WTC11 (cell line): Measurements from ENCODE around the gene TEX54.

Source experiments
- GABPB1 ChIP-seq: sonication (generic); formaldehyde crosslinking; IDR thresholded peaks from 2 replicates; pipeline ENCODE4 v1.8.1; 2023; ENCODE audit warnings: mild to moderate bottlenecking, missing genetic modification reagents
- TF ChIP-seq, protein P1 (sequence below): fragments of 200-600 bp; IDR thresholded peaks from 2 replicates; pipeline ENCODE4 v1.8.0; 2022; ENCODE audit warnings: antibody characterized with exemption

DNA sequence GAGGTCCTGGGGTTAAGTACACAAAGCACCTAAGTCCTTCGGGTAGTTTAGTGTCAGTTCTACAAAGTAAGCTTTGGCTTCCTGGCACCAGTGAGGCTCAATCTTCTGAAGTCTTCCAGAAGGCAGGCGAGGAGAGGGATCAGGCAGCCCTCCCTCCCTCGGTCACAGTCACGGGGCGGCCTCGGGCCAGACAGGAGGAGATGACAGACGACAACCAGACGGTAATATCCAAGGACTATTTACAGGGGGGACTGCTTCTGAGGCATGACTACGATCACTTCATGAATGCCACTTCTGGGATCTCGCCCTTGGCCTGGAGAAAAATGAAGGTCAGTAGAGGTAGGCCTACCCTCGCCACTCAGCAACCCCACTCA is 40.5 kb downstream of the TEX54 start:
- no peak for TF ChIP-seq GABPB1 (CRISPR knock-in tag)
- TF ChIP-seq, protein P1, sequence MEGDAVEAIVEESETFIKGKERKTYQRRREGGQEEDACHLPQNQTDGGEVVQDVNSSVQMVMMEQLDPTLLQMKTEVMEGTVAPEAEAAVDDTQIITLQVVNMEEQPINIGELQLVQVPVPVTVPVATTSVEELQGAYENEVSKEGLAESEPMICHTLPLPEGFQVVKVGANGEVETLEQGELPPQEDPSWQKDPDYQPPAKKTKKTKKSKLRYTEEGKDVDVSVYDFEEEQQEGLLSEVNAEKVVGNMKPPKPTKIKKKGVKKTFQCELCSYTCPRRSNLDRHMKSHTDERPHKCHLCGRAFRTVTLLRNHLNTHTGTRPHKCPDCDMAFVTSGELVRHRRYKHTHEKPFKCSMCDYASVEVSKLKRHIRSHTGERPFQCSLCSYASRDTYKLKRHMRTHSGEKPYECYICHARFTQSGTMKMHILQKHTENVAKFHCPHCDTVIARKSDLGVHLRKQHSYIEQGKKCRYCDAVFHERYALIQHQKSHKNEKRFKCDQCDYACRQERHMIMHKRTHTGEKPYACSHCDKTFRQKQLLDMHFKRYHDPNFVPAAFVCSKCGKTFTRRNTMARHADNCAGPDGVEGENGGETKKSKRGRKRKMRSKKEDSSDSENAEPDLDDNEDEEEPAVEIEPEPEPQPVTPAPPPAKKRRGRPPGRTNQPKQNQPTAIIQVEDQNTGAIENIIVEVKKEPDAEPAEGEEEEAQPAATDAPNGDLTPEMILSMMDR = no peak
